DND-41 (cell line): ENCODE results near the gene SEL1L2.

Experiments used
- ATAC-seq: fragments of 200-7000 bp; cut with Tn5 transposase; 3 replicates; pipeline ENCODE4 v1.9.1; 2021; ENCODE audit warnings: low read depth; ENCODE audit not compliant: insufficient read depth
- DNase-seq: peaks from one replicate; pipeline ENCODE4 v3.0.0-alpha.2; 2020
- H2AFZ ChIP-seq: 2 replicates; pipeline ENCODE4 v1.6.0; 2012; ENCODE audit warnings: low read depth, low read length
- H3K27ac ChIP-seq: 2 replicates; pipeline ENCODE4 v1.5.1; 2012; ENCODE audit warnings: low read length, inconsistent platforms
- H3K27me3 ChIP-seq: fragments of 200-600 bp; sonication (generic); 2 replicates; pipeline ENCODE4 v1.6.0; 2012; ENCODE audit warnings: low read length, mild to moderate bottlenecking, inconsistent platforms; ENCODE audit not compliant: insufficient read depth, poor library complexity
- H3K36me3 ChIP-seq: 2 replicates; pipeline ENCODE4 v1.5.1; 2012; ENCODE audit warnings: low read length, inconsistent platforms; ENCODE audit not compliant: insufficient read depth
- H3K4me1 ChIP-seq: 2 replicates; pipeline ENCODE4 v1.5.1; 2012; ENCODE audit warnings: mild to moderate bottlenecking, low read length; ENCODE audit not compliant: insufficient read depth
- H3K4me2 ChIP-seq: 2 replicates; pipeline ENCODE4 v1.6.0; 2012; ENCODE audit warnings: mild to moderate bottlenecking, moderate library complexity, low read length, inconsistent platforms; ENCODE audit not compliant: insufficient read depth
- H3K4me3 ChIP-seq, 2 experiments: fragments of 200-600 bp in 1 of 2; shearing (Covaris generic) in 1 of 2; 2 replicates each; pipeline ENCODE4 v1.5.1; 2012 to 2016; ENCODE audit warnings: inconsistent platforms in 2 of 2, low read length in 2 of 2, mild to moderate bottlenecking in 2 of 2, low read depth in 1 of 2, moderate library complexity in 1 of 2
- H3K79me2 ChIP-seq: 2 replicates; pipeline ENCODE4 v1.6.0; 2012; ENCODE audit warnings: low read length, inconsistent platforms; ENCODE audit not compliant: insufficient read depth
- H3K9ac ChIP-seq: 2 replicates; pipeline ENCODE4 v1.6.0; 2012; ENCODE audit warnings: low read depth, mild to moderate bottlenecking, inconsistent platforms, low read length, moderate library complexity
- H3K9me3 ChIP-seq: 2 replicates; pipeline ENCODE4 v1.5.1; 2012; ENCODE audit warnings: low read length, moderate library complexity, mild to moderate bottlenecking, inconsistent platforms; ENCODE audit not compliant: insufficient read depth, severe bottlenecking
- H4K20me1 ChIP-seq: 2 replicates; pipeline ENCODE4 v1.6.0; 2012; ENCODE audit warnings: low read length; ENCODE audit not compliant: insufficient read depth
- CTCF ChIP-seq: IDR thresholded peaks from 2 replicates; pipeline ENCODE4 v1.5.1; 2012; ENCODE audit warnings: borderline replicate concordance, low read length, moderate library complexity, mild to moderate bottlenecking; ENCODE audit not compliant: poor library complexity, severe bottlenecking; ENCODE audit errors: extremely low read depth
- EZH2 ChIP-seq: IDR thresholded peaks from 3 replicates; pipeline ENCODE4 v1.6.1; 2012; ENCODE audit warnings: borderline replicate concordance, low read depth, mild to moderate bottlenecking, moderate library complexity, low read length, inconsistent platforms; ENCODE audit not compliant: severe bottlenecking

The SEL1L2 gene

DNA sequence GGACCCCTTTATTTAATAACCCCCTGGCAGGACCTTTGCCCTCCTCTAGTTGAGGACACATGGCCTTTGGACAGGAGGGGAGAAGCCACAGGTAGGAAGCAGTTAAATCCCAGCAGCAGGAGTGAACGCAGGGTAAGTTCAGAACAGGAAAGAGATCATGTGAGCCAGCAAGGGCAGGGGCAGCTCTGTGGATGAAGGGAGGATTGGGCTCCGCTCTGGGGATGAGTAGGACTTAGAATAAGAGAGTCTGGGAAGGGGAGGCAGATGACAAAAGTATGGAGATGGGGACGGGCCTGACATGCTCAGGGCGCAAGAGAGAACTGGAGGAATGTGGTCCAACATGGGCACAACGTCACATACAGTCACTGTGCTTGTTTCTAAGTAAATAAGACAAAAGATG is 116.6 kb downstream of the SEL1L2 start:
- no peak overlapping the region for H2AFZ ChIP-seq
- no peak overlapping the region for H3K4me3 ChIP-seq
- H4K20me1 ChIP-seq, result no peaks in the 10 kb centered on the region
- no peak overlapping the region for H3K4me2 ChIP-seq
- no peaks in the 10 kb centered on the region for H3K79me2 ChIP-seq
- no peaks in the 10 kb centered on the region for H3K4me1 ChIP-seq
- no peak for DNase-seq
- H3K36me3 ChIP-seq, result no peaks in the 10 kb centered on the region
- H3K9ac ChIP-seq, result no peak overlapping the region
- H3K27me3 ChIP-seq, result peaks cover 4% of the 10 kb centered on the region
- no peak overlapping the region for H3K27ac ChIP-seq
- no peak for ATAC-seq
- no peaks in the 10 kb centered on the region for H3K9me3 ChIP-seq
- no peak for TF ChIP-seq EZH2
- TF ChIP-seq CTCF, result no peak

DNA sequence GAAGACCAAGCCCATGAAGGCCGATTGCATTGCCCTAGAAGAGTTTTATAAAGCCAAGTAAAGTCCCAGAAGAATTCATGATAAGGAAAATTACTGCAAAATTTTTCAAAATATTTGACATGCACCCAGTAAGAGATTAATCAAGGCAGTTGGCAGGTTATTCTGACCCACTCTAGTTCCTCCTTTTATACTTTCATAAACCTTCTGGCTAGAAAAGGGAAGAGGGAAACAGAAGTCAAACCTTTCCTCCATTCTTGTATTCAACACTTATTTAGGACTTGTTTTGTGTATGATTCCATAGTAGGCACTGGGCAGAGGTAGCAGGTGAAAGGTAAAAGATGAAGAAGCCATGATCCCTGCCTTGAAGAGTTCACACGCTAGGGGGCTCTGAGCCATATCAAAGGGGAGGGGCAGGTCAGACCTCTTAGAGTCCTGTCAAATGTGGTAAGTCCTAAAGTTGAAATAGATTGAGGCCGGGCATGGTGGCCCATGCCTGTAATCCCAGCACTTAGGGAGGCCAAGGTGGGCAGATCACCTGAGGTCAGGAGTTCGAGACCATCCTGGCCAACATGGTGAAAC is 120.2 kb downstream of the SEL1L2 start:
- Histone ChIP-seq H2AFZ (no peak overlapping the region), H3K27me3 (peaks cover 9% of the 10 kb centered on the region), H3K4me1 (no peaks in the 10 kb centered on the region), H3K79me2 (no peaks in the 10 kb centered on the region), H3K9me3 (no peaks in the 10 kb centered on the region), H3K4me2 (no peak overlapping the region), H3K9ac (no peak overlapping the region), H4K20me1 (no peaks in the 10 kb centered on the region), H3K36me3 (no peaks in the 10 kb centered on the region), H3K27ac (no peak overlapping the region), H3K4me3 (no peak overlapping the region)
- DNase-seq, result no peak
- no peak for ATAC-seq
- TF ChIP-seq EZH2, result no peak
- no peak for TF ChIP-seq CTCF

GRCh38 chr20:13868331-13868730 is 122.1 kb downstream of the SEL1L2 start:
- TF ChIP-seq CTCF, result no peak
- no peak for TF ChIP-seq EZH2
- H3K9ac ChIP-seq, result no peak overlapping the region
- H4K20me1 ChIP-seq, result no peaks in the 10 kb centered on the region
- no peak overlapping the region for H3K4me3 ChIP-seq
- H3K27me3 ChIP-seq, result peaks cover 13% of the 10 kb centered on the region
- no peak overlapping the region for H2AFZ ChIP-seq
- H3K4me1 ChIP-seq, result no peaks in the 10 kb centered on the region
- no peak overlapping the region for H3K4me2 ChIP-seq
- H3K36me3 ChIP-seq, result no peaks in the 10 kb centered on the region
- DNase-seq (no peak), ATAC-seq (no peak)
- no peaks in the 10 kb centered on the region for H3K9me3 ChIP-seq
- no peak overlapping the region for H3K27ac ChIP-seq
- no peaks in the 10 kb centered on the region for H3K79me2 ChIP-seq

GRCh38 chr20:13865791-13866351 is 124.5 kb downstream of the SEL1L2 start:
- peaks cover 13% of the 10 kb centered on the region for H3K27me3 ChIP-seq
- ATAC-seq (no peak), DNase-seq (no peak)
- H3K4me3 ChIP-seq, result no peak overlapping the region
- H3K79me2 ChIP-seq, result no peaks in the 10 kb centered on the region
- H3K4me1 ChIP-seq, result no peaks in the 10 kb centered on the region
- no peak overlapping the region for H2AFZ ChIP-seq
- no peaks in the 10 kb centered on the region for H3K36me3 ChIP-seq
- H3K9ac ChIP-seq, result no peak overlapping the region
- no peak overlapping the region for H3K27ac ChIP-seq
- H4K20me1 ChIP-seq, result no peaks in the 10 kb centered on the region
- TF ChIP-seq EZH2, result no peak
- no peak for TF ChIP-seq CTCF
- H3K4me2 ChIP-seq, result no peak overlapping the region
- no peaks in the 10 kb centered on the region for H3K9me3 ChIP-seq
